ENCODE results near the gene SLC4A5.
A peak's percentile ranks its signal among the peaks of the same experiment; 100 is the strongest.

SLC4A5 gene

GRCh38 chr2:74312913-74313312 lies 30.3 kb downstream of the SLC4A5 start:
- no peak for DNase-seq

DNA sequence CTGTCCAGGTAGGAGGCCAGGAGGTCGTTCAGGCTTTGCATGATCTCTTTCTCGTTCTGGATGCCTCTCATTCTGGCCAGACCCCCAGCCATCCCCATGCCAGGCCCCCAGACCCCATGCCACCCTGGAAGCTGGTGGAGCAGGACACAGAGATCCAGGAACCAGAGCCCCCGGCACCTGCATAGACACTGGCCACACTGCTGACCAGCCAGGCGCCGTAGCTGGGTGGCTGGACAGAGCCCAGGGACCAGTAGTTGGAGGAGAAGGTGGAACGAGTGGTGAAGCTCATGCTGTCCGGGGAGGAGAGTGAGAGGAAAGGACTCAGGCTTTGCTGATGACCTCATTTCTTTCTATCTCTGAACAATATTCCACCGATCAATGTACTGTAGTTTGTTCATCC lies 35.5 kb downstream of the SLC4A5 start:
- DNase-seq: no peak

GRCh38 chr2:74304332-74305148 lies 38.7 kb downstream of the SLC4A5 start:
- no peak for DNase-seq

- no peak for DNase-seq
Observed at GRCh38 chr2:74302865-74303264, 40.4 kb downstream of the SLC4A5 start.

- no peak for DNase-seq
Observed at GRCh38 chr2:74301262-74301661, 42.0 kb downstream of the SLC4A5 start.

GRCh38 chr2:74300506-74300905 lies 42.7 kb downstream of the SLC4A5 start:
- DNase-seq: no peak

DNA sequence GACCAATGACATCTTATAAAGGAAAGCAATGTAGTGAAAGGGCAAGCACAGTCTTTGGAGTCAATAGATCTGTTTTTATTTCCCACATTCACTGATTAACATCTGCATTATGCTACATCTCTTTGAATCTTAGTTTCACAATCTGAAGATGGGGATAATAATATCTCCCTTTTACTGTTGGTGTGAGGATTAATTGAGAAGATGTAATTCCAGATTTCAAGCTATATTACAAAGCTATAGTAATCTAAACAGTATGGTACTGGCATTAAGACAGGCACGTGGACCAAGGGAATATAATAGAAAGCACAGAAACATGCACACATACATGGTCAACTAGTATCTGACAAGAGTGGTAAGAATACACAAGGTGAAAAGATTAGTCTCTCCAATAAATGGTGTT lies 45.3 kb downstream of the SLC4A5 start:
- no peak for DNase-seq

DNA sequence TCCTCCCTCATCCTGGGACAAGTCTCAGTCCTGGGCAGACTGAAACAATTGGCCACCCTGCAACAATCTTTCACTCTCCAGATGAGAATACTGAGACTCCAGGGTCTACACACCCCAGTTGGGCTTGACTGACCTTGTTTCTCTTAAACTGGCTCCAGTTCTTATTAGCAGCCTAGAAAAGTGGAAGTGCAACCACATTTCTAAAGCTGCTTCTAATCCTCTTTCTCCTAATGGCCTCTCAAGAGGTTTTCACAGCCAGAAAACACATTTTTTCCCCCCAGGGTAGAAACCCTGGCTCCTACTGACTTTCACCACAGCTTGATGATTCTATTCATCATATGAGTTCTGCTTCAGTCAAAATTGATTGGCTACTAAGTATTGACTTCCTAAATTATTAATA lies 45.8 kb downstream of the SLC4A5 start:
- no peak for DNase-seq

DNA sequence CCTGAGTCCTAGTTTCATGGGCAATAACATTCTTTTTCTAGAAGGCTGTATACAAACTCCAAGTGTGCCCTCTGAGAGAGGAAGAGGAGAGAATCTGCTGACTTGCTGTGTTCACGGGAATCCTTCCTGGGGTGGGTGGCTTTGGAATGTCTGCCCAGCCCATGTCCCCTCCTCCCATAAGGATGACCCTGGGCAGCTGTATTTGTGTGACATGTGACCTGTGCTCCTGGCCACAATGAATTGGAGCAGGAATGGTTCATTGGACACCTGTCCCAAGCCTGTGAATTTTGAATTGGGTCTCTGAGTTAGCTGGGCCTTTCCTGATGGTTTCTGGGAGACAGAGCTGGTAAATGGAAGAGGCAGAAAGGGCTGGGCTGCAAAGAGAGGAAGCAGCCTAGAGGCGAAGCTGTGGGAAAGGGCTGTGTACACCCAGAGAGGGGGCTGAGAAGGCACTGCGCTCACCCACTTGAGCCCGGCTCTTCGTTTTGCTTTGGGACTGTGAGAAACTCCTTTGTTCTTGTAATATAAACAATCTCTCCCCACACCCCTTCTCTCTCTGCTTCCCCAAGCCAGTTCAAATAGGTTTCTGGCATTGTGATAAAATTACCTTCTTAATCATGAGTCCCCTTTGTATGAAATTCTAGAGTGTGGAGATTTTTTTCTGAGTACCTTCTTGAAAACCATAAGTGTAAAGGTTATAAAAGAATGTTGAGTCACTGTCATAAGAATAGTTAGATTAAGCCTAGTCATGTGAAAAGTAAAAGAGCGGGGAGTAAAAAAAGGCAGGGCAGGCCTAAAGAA lies 49.8 kb downstream of the SLC4A5 start:
- no peak for DNase-seq

DNA sequence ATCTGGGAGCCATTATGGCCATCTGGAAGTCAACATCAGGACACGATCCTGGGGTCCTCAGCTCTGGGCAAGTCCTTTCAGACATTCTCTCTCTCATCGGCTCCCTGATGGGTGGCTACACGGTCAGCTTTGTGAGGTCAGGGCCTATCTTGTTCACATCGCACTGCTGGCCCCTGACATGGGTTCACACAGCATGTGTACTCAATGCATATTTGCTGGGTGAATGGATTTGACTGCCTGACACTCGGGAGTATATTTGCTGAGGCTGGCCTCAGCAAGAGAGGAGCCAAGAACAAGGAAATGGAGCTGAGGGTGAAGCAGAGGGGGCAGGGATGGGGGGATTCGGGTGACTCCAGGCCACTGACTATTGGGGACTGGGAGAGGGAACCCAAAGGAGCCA lies 50.5 kb downstream of the SLC4A5 start:
- no peak for DNase-seq

DNA sequence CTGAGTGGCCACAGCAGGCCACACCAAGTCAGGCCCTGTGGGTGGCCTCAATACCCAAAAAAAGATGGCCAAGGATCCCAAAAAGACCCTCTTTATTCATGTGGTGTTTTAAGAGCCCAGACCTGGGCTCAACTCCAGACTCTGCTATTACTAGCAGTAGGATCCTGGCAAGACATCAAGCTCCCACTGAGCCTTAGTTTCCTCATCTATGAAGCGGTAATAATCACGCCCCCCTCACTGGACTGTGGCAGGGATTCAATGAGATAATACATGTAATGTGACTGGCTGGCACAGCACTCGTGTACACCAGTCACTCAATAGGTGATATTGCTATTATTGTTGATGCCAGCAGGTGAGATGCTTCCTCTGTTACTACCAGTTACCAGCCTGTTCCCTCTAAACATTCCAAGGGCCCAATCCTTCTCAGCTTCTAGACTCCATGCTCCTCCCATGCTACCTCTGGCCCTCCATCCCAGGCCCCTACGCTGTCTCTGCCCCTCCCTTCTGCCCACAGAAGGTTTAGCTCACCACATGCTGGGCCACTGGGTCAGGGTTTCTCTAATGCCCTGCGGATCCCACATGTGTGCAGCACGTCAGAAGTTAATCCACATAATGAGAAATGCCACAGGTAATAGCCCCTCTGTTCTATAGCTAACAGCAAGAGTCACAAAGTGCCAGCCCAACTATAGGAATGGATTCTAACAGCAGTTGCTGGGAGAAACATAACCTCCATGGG lies 51.2 kb downstream of the SLC4A5 start:
- no peak for DNase-seq

DNA sequence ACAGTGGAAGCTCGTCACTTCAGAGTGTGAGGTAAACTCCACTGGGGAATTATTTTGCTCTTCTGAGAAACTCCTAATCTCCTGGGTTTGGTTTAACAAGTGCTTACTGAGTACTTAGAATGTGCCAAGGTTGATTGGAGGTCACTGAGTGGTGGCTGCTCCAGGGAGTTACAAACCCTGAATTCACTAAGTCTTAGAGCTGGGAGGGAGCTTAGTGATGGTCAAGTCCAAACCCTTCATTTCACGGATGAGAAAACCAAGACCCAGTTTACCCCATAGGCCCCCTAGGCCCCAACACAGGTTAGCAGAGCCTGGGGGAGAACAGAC lies 52.0 kb downstream of the SLC4A5 start:
- no peak for DNase-seq

GRCh38 chr2:74290466-74291217 lies 52.6 kb downstream of the SLC4A5 start:
- no peak for DNase-seq

- no peak for DNase-seq
Observed at GRCh38 chr2:74290066-74290465, 53.1 kb downstream of the SLC4A5 start.

DNA sequence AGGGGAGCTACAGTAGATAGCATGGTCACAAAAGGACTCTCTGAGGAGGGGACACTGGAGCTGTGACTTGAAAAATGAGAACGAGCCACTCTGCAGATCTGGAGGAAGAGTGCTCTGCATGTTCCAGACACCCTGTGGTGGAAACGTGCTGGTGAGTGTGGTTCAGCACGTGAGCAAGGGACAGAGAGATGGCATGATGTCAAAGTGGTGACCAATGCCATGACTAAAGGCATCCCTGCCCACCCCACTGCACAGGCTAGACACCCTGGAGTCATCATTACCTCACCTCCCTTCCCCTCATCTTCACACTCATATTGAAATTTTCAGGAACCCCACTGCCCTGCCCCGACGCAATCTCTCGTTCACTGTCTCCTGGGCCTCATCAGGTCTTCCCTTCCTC lies 56.5 kb downstream of the SLC4A5 start:
- DNase-seq: peak; percentile 5

DNA sequence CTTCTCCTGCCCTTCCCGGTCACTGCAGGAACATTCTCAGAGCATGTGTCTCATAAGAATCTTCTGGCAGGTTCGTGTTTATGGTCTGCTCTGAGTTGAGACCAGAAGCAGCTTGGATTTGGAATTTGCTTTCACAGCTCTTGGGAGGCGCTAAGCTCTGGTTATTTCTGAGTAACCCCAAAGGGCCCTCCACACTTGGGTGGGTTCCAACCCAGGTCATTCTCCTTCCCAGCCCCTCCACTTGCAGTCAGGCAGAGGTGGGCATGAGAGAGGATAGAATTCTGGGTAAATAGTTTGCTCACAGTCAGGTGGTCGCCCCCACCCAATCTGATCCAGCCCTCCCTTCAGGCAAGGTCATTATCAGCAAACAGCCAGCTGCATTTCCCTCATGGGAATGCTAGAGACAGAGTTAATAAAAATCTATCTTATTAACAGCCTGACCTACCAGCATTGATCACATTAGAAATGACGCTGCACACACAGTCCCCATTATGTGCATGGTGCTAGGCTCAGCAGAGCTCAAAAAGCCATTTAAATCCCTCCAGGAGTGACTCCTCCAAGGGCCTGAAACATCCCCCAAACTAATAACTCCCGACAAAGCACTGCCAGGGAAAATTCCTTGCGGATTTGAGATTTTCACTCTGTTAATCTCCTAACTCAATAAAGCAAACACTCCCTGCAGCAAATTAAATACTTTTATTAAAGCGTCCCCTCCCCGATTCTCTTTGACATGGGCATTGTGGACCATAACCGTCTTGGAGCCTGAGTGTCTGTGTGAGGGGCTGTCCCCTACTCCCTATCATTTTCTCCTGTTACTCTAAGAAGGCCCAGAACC lies 61.9 kb downstream of the SLC4A5 start:
- DNase-seq: no peak

DNA sequence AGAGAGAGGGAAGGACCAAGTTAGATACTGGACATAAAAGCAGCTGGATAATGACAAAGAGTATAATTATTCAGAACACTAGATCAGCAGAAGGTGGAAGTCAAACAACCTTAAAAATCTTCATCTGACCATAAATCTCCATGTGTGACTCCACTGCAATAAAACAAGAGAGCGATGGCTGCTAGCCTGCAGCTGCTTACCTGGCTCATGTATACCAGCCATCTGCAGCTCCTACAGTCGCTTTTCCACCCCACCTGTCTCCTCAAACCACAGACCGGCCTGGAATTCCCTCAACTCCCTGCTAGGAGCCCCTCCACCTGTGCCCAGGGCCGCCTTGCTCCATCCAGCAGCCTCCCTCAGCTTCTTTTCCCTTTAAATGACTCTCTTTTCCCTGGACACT lies 64.5 kb downstream of the SLC4A5 start:
- DNase-seq: no peak

- DNase-seq: no peak
Observed at GRCh38 chr2:74278176-74278575, 65.0 kb downstream of the SLC4A5 start.

- DNase-seq: no peak
Observed at GRCh38 chr2:74275228-74275627, 68.0 kb downstream of the SLC4A5 start.

DNA sequence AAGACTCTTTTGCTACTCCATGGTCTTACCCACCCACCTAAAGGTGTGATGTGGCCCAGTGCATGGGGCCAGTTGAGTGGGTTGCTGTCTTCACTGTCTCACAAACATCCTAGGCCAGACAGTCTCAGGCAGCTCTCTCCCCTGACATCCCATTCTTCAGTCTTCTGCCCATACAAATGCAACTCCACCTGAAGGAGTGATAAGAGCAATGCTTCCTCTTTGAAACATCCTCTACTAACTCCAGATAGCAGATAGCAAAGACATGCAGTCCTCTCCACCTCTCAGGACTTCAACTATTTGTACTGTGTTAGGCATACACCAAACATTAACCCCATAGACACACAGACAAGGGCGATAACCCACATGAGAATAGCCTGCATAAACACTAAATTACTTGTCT lies 73.5 kb downstream of the SLC4A5 start:
- DNase-seq: no peak

GRCh38 chr2:74267068-74267467 lies 76.1 kb downstream of the SLC4A5 start:
- DNase-seq: no peak

- no peak for DNase-seq
Observed at GRCh38 chr2:74264281-74264680, 78.9 kb downstream of the SLC4A5 start.

All from EL (cell line).